OCI-LY1 (cell line): Measurements from ENCODE around the gene FYCO1.

ENCODE experiments used
- H2AFZ ChIP-seq: fragments of 200-600 bp; sonication (generic), shearing (Covaris generic); 2 replicates; pipeline ENCODE4 v1.6.0; 2014; ENCODE audit warnings: antibody characterized with exemption, mild to moderate bottlenecking, low read length
- H3F3A ChIP-seq: fragments of 200-600 bp; sonication (generic), shearing (Covaris generic); 2 replicates; pipeline ENCODE4 v1.6.0; 2014; ENCODE audit warnings: mild to moderate bottlenecking, antibody characterized with exemption, low read length, moderate library complexity; ENCODE audit not compliant: insufficient read depth
- H3K27ac ChIP-seq: fragments of 200-600 bp; sonication (generic); 2 replicates; pipeline ENCODE4 v1.5.1; 2014; ENCODE audit warnings: low read length, mixed run types, mild to moderate bottlenecking, low read depth; ENCODE audit not compliant: poor library complexity, severe bottlenecking
- H3K27me3 ChIP-seq: fragments of 200-600 bp; sonication (generic); 2 replicates; pipeline ENCODE4 v1.6.0; 2014; ENCODE audit warnings: antibody characterized with exemption, mild to moderate bottlenecking, low read length, moderate library complexity; ENCODE audit not compliant: insufficient read depth
- H3K36me3 ChIP-seq: fragments of 200-600 bp; sonication (generic); 2 replicates; pipeline ENCODE4 v1.6.1; 2014; ENCODE audit warnings: mild to moderate bottlenecking, antibody characterized with exemption, low read length, moderate library complexity, mixed read lengths; ENCODE audit not compliant: insufficient read depth
- H3K4me1 ChIP-seq: fragments of 200-600 bp; sonication (generic); 2 replicates; pipeline ENCODE4 v1.5.1; 2014; ENCODE audit warnings: mild to moderate bottlenecking, low read length, moderate library complexity; ENCODE audit not compliant: insufficient read depth, severe bottlenecking
- H3K4me2 ChIP-seq: fragments of 200-600 bp; sonication (generic), shearing (Covaris generic); 2 replicates; pipeline ENCODE4 v1.6.1; 2014; ENCODE audit warnings: low read length
- H3K4me3 ChIP-seq: fragments of 200-600 bp; sonication (generic); 2 replicates; pipeline ENCODE4 v1.5.1; 2014; ENCODE audit warnings: low read length, low read depth, mild to moderate bottlenecking, mixed read lengths; ENCODE audit not compliant: poor library complexity, severe bottlenecking
- H3K79me2 ChIP-seq: fragments of 200-600 bp; shearing (Covaris generic); 2 replicates; pipeline ENCODE4 v1.6.1; 2016; ENCODE audit warnings: mixed run types, low read length, mixed read lengths; ENCODE audit not compliant: insufficient read depth
- H3K9ac ChIP-seq: fragments of 200-600 bp; sonication (generic), shearing (Covaris generic); 2 replicates; pipeline ENCODE4 v1.6.1; 2014; ENCODE audit warnings: mild to moderate bottlenecking, low read length, mixed read lengths
- H3K9me2 ChIP-seq: fragments of 200-600 bp; sonication (generic), shearing (Covaris generic); 2 replicates; pipeline ENCODE4 v1.6.1; 2014; ENCODE audit warnings: low read depth, mild to moderate bottlenecking, low read length, mixed read lengths
- H3K9me3 ChIP-seq: fragments of 200-600 bp; shearing (Covaris generic); 2 replicates; pipeline ENCODE4 v1.6.1; 2014; ENCODE audit warnings: low read length, mixed read lengths
- H4K20me1 ChIP-seq: fragments of 200-600 bp; sonication (generic), shearing (Covaris generic); 2 replicates; pipeline ENCODE4 v1.6.0; 2016; ENCODE audit warnings: mild to moderate bottlenecking, low read length; ENCODE audit not compliant: insufficient read depth
- EZH2 ChIP-seq: fragments of 200-600 bp; sonication (generic), shearing (Covaris generic); IDR thresholded peaks from 2 replicates; pipeline ENCODE4 v1.8.0; 2017; ENCODE audit warnings: borderline replicate concordance, mixed run types, mild to moderate bottlenecking, antibody characterized with exemption, low read length, moderate library complexity, mixed read lengths
- TF ChIP-seq, protein P1 (sequence below): fragments of 200-600 bp; sonication (generic), shearing (Covaris generic); IDR thresholded peaks from 2 replicates; pipeline ENCODE4 v1.5.1; 2017; ENCODE audit warnings: mild to moderate bottlenecking, antibody characterized with exemption, low read length, moderate library complexity, mixed read lengths

The FYCO1 gene

DNA sequence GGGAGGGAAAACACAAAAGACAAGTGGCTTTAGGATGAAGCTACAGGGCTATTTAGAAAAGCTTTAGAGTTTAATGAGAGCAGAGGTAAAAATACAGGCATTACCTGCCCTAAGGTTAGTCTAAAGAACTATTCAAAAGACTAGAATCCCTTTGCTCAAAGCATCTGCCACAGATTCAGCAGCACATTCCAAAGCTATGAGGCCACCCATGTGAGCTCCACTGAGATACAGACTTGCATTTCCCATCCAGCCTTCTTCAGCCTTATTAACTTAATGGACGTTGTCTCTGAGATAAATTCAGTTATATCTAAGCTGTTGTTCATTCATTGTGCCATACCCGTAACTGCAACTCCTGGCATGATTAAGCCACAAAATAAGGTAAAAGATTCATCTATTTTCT is 26.9 kb downstream of the FYCO1 start:
- H3K4me1 ChIP-seq = peaks cover 9% of the 10 kb centered on the region
- no peak overlapping the region for H2AFZ ChIP-seq
- no peaks in the 10 kb centered on the region for H3F3A ChIP-seq
- no peak overlapping the region for H3K4me2 ChIP-seq
- no peak overlapping the region for H3K27ac ChIP-seq
- H3K9me2 ChIP-seq = no peaks in the 10 kb centered on the region
- H4K20me1 ChIP-seq = no peaks in the 10 kb centered on the region
- H3K9me3 ChIP-seq = no peaks in the 10 kb centered on the region
- peaks cover 94% of the 10 kb centered on the region for H3K36me3 ChIP-seq
- no peaks in the 10 kb centered on the region for H3K79me2 ChIP-seq
- H3K4me3 ChIP-seq = no peak overlapping the region
- no peak for TF ChIP-seq EZH2
- TF ChIP-seq, protein P1, sequence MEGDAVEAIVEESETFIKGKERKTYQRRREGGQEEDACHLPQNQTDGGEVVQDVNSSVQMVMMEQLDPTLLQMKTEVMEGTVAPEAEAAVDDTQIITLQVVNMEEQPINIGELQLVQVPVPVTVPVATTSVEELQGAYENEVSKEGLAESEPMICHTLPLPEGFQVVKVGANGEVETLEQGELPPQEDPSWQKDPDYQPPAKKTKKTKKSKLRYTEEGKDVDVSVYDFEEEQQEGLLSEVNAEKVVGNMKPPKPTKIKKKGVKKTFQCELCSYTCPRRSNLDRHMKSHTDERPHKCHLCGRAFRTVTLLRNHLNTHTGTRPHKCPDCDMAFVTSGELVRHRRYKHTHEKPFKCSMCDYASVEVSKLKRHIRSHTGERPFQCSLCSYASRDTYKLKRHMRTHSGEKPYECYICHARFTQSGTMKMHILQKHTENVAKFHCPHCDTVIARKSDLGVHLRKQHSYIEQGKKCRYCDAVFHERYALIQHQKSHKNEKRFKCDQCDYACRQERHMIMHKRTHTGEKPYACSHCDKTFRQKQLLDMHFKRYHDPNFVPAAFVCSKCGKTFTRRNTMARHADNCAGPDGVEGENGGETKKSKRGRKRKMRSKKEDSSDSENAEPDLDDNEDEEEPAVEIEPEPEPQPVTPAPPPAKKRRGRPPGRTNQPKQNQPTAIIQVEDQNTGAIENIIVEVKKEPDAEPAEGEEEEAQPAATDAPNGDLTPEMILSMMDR = no peak
- H3K9ac ChIP-seq = no peak overlapping the region
- H3K27me3 ChIP-seq = no peaks in the 10 kb centered on the region

DNA sequence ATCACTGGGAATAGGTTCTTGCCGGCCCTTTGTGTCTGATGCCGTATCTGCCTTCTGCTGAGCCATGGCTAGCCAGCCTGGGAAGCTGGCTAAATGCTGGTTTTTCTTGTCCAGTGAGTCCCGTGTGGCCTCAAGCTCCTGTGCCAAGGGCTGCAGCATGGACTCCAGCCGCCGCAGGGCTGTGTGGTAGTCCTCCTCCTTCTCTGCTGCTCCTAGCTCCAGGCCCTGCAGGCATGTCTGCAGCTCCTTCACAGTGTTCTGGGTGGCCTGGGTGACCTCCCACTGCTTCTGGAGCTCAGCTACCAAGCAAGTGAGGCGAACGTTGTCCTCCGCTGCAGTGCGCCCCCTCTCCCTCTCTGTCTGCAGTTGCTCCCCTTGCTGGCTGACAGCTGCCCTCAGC is 27.5 kb downstream of the FYCO1 start:
- H3K9ac ChIP-seq = no peak overlapping the region
- H3F3A ChIP-seq = no peaks in the 10 kb centered on the region
- H3K36me3 ChIP-seq = peaks cover 94% of the 10 kb centered on the region
- H4K20me1 ChIP-seq = no peaks in the 10 kb centered on the region
- H3K4me3 ChIP-seq = no peak overlapping the region
- H3K27ac ChIP-seq = no peak overlapping the region
- H3K9me2 ChIP-seq = no peaks in the 10 kb centered on the region
- no peak overlapping the region for H2AFZ ChIP-seq
- H3K4me1 ChIP-seq = peaks cover 9% of the 10 kb centered on the region
- H3K79me2 ChIP-seq = no peaks in the 10 kb centered on the region
- TF ChIP-seq, protein P1 = no peak
- TF ChIP-seq EZH2 = no peak
- H3K9me3 ChIP-seq = no peaks in the 10 kb centered on the region
- H3K4me2 ChIP-seq = no peak overlapping the region
- no peaks in the 10 kb centered on the region for H3K27me3 ChIP-seq

DNA sequence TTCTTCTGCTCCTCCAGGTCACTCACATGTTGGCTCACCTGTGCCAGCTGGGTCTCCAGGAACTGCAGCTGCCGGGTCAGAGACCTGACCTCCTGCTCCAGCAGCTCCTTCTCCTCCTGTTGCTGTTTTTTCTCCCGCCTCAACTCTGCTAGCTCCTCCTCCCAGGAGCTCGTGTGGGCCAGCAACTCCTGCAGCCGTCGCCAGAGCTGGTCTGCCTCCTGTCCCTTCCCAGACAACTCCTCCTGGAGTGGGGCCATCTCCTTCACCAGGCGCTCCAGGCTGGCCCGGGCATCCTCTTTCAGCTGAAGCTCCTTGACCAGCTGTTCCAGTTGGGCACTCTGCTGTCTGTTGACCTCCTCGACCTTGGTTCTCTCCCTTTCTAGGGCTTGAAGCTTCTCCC is 27.9 kb downstream of the FYCO1 start:
- no peaks in the 10 kb centered on the region for H3F3A ChIP-seq
- no peaks in the 10 kb centered on the region for H4K20me1 ChIP-seq
- no peak overlapping the region for H3K4me3 ChIP-seq
- no peaks in the 10 kb centered on the region for H3K9me2 ChIP-seq
- no peak overlapping the region for H3K27ac ChIP-seq
- TF ChIP-seq, protein P1 = no peak
- no peak for TF ChIP-seq EZH2
- H3K79me2 ChIP-seq = no peaks in the 10 kb centered on the region
- H2AFZ ChIP-seq = no peak overlapping the region
- H3K4me1 ChIP-seq = peaks cover 7% of the 10 kb centered on the region
- no peaks in the 10 kb centered on the region for H3K27me3 ChIP-seq
- H3K36me3 ChIP-seq = peaks cover 94% of the 10 kb centered on the region
- no peaks in the 10 kb centered on the region for H3K9me3 ChIP-seq
- H3K4me2 ChIP-seq = no peak overlapping the region
- no peak overlapping the region for H3K9ac ChIP-seq
